HEK293 (cell line): ENCODE measurements around the gene LRRC59.
"Not testable (repeated sequence)": the region's sequence is repeated elsewhere in the genome, so short reads cannot be mapped to it uniquely, and the experiment has no call there.

ENCODE experiments used
- CTCF ChIA-PET: fragments of 350-600 bp; formaldehyde crosslinking; extraction: SDS; loops from one replicate; lab custom pipeline; 2021; ENCODE audit warnings: antibody characterized with exemption; lab: Yijun Ruan, JAX
- POLR2A ChIA-PET: fragments of 300-600 bp; formaldehyde crosslinking; extraction: SDS; loops from one replicate; lab custom pipeline; 2020; ENCODE audit warnings: antibody characterized with exemption, inconsistent platforms; lab: Yijun Ruan, JAX
- H3K27ac ChIP-seq: fragments of 200-500 bp; sonication (Bioruptor generic); 2 replicates; pipeline ENCODE4 v1.5.1; 2014; ENCODE audit warnings: low read depth, low read length, control low read depth, inconsistent platforms; ENCODE audit errors: extremely low read depth
- H3K36me3 ChIP-seq, 2 experiments: fragments of 200-500 bp in 1 of 2; sonication (Bioruptor generic) in 1 of 2; 1 replicate in 1 of 2; 2 replicates in 1 of 2; pipeline ENCODE4 v1.5.1; 2014 to 2017; ENCODE audit warnings: inconsistent platforms in 2 of 2, low read length in 2 of 2; ENCODE audit not compliant: control insufficient read depth in 2 of 2, insufficient read depth in 1 of 2
- H3K4me1 ChIP-seq: fragments of 200-500 bp; sonication (Bioruptor generic); 2 replicates; pipeline ENCODE4 v1.5.1; 2014; ENCODE audit warnings: mild to moderate bottlenecking, low read length, inconsistent platforms; ENCODE audit not compliant: control insufficient read depth, insufficient read depth
- H3K4me3 ChIP-seq: 2 replicates; pipeline ENCODE4 v1.5.1; 2011; ENCODE audit warnings: low read depth, mild to moderate bottlenecking, control low read depth, low read length, moderate library complexity
- H3K9me3 ChIP-seq: fragments of 200-500 bp; sonication (Bioruptor generic); 2 replicates; pipeline ENCODE4 v1.5.1; 2014; ENCODE audit warnings: low read depth, low read length, inconsistent platforms; ENCODE audit not compliant: control insufficient read depth, insufficient read depth
- BCL11B ChIP-seq: fragments of 450-650 bp; formaldehyde crosslinking; IDR thresholded peaks from 2 replicates; pipeline ENCODE4 v1.5.1; 2016; ENCODE audit warnings: low read depth, missing biosample characterization, missing genetic modification characterization
- EGR2 ChIP-seq: fragments of 450-650 bp; formaldehyde crosslinking; IDR thresholded peaks from 2 replicates; pipeline ENCODE4 v1.5.1; 2016; ENCODE audit warnings: low read depth, missing biosample characterization, missing genetic modification characterization
- KLF1 ChIP-seq: fragments of 450-650 bp; formaldehyde crosslinking; IDR thresholded peaks from 2 replicates; pipeline ENCODE4 v1.5.1; 2016; ENCODE audit warnings: missing biosample characterization, missing genetic modification characterization
- KLF9 ChIP-seq: fragments of 450-650 bp; formaldehyde crosslinking; IDR thresholded peaks from 2 replicates; pipeline ENCODE4 v1.5.1; 2016; ENCODE audit warnings: missing biosample characterization, missing genetic modification characterization, low read depth
- OSR2 ChIP-seq: fragments of 450-650 bp; formaldehyde crosslinking; IDR thresholded peaks from 2 replicates; pipeline ENCODE4 v1.5.1; 2016; ENCODE audit warnings: missing biosample characterization, missing genetic modification characterization
- PRDM1 ChIP-seq: fragments of 450-650 bp; formaldehyde crosslinking; IDR thresholded peaks from 2 replicates; pipeline ENCODE4; 2016; ENCODE audit warnings: missing biosample characterization, missing genetic modification characterization
- ZBTB44 ChIP-seq: fragments of 450-650 bp; IDR thresholded peaks from 2 replicates; pipeline ENCODE4 v1.5.1; 2018; ENCODE audit warnings: missing biosample characterization, mild to moderate bottlenecking, missing genetic modification characterization
- ZFP69B ChIP-seq: fragments of 450-650 bp; formaldehyde crosslinking; IDR thresholded peaks from 2 replicates; pipeline ENCODE4 v1.5.1; 2016; ENCODE audit warnings: missing biosample characterization, missing genetic modification characterization
- ZNF121 ChIP-seq: fragments of 450-650 bp; formaldehyde crosslinking; IDR thresholded peaks from 2 replicates; pipeline ENCODE4 v1.5.1; 2016; ENCODE audit warnings: missing biosample characterization, missing genetic modification characterization
- ZNF133 ChIP-seq: fragments of 450-650 bp; formaldehyde crosslinking; IDR thresholded peaks from 2 replicates; pipeline ENCODE4 v1.5.1; 2016; ENCODE audit warnings: missing biosample characterization, missing genetic modification characterization
- ZNF184 ChIP-seq: fragments of 450-650 bp; IDR thresholded peaks from 2 replicates; pipeline ENCODE4 v1.5.1; 2018; ENCODE audit warnings: missing biosample characterization, mild to moderate bottlenecking, missing genetic modification characterization
- ZNF341 ChIP-seq: fragments of 450-650 bp; formaldehyde crosslinking; IDR thresholded peaks from 2 replicates; pipeline ENCODE4; 2016; ENCODE audit warnings: low read depth, missing biosample characterization, missing genetic modification characterization
- ZNF354C ChIP-seq: fragments of 450-650 bp; formaldehyde crosslinking; IDR thresholded peaks from 2 replicates; pipeline ENCODE4 v1.5.1; 2016; ENCODE audit warnings: missing biosample characterization, missing genetic modification characterization, low read depth, borderline replicate concordance
- ZNF366 ChIP-seq: fragments of 450-650 bp; formaldehyde crosslinking; conservative IDR thresholded peaks from 2 replicates; pipeline ENCODE4 v1.5.1; 2016; ENCODE audit warnings: missing biosample characterization, missing genetic modification characterization
- ZNF585B ChIP-seq: fragments of 450-650 bp; formaldehyde crosslinking; IDR thresholded peaks from 2 replicates; pipeline ENCODE4 v1.5.1; 2016; ENCODE audit warnings: missing biosample characterization, missing genetic modification characterization
- ZNF600 ChIP-seq: fragments of 450-650 bp; formaldehyde crosslinking; IDR thresholded peaks from 2 replicates; pipeline ENCODE4 v1.5.1; 2016; ENCODE audit warnings: missing biosample characterization, missing genetic modification characterization
- ZNF830 ChIP-seq: fragments of 450-650 bp; IDR thresholded peaks from 2 replicates; pipeline ENCODE4 v1.5.0; 2018; ENCODE audit warnings: missing biosample characterization, missing genetic modification characterization, low read depth, mild to moderate bottlenecking, moderate library complexity

LRRC59 gene

GRCh38 chr17:50399591-50399990 lies 2.3 kb upstream of the LRRC59 start:
- not testable (repeated sequence) for H3K9me3 ChIP-seq, H3K4me1 ChIP-seq, H3K4me3 ChIP-seq, H3K27ac ChIP-seq
- peaks cover 10 to 11% of the 10 kb centered on the region in 2 experiments; a peak in 2 of 3 replicates for H3K36me3 ChIP-seq
- CTCF ChIA-PET: interaction anchor here (2.8 to 5.0 kb wide), 6 partner anchors 14 to 79 kb away, joined by 13 to 71 read pairs (median 54); partner anchors contain the start of genes ACSF2, EME1, MRPL27 and RSAD1
- POLR2A ChIA-PET: interaction anchor here (4.8 kb wide), 1 partner anchor 19 kb away, joined by 41 read pairs; no protein-coding TSS in a partner anchor

GRCh38 chr17:50398672-50399071 lies 1.3 kb upstream of the LRRC59 start:
- peaks cover 20% of the 10 kb centered on the region in 2 experiments for H3K36me3 ChIP-seq
- H3K4me3 ChIP-seq, H3K27ac ChIP-seq, H3K9me3 ChIP-seq, H3K4me1 ChIP-seq: not testable (repeated sequence)
- POLR2A ChIA-PET: interaction anchor here (1.3 to 4.8 kb wide), 3 partner anchors 18 to 80 kb away, joined by 3 to 41 read pairs (median 30); partner anchors contain the start of gene RSAD1
- CTCF ChIA-PET: interaction anchor here (0.6 to 5.0 kb wide), 15 partner anchors 8 to 103 kb away, joined by 4 to 71 read pairs (median 17); partner anchors contain the start of genes ACSF2, EME1, MRPL27 and RSAD1
- peak; percentile 63; the same call in 1 of the 2 replicates for TF ChIP-seq ZNF121 (tag by site-specific recombination)

- H3K4me1 ChIP-seq: peaks cover 9% of the 10 kb centered on the region
- TF ChIP-seq ZNF600: 0 out of 2 replicates have a peak, but pooled peaks have one; percentile 26
- no peak for TF ChIP-seq ZNF366 (tag by site-specific recombination)
- POLR2A ChIA-PET: interaction anchor here (0.5 to 4.8 kb wide), 26 partner anchors 8 to 468 kb away, joined by 3 to 41 read pairs (median 5); partner anchors contain the start of genes ACSF2, EME1, LUC7L3 and RSAD1
- H3K4me3 ChIP-seq: no peak overlapping the region; the same call in 1 of the 2 replicates
- H3K36me3 ChIP-seq: peaks cover 27 to 28% of the 10 kb centered on the region in 2 experiments
- H3K9me3 ChIP-seq: no peaks in the 10 kb centered on the region
- CTCF ChIA-PET: interaction anchor here (0.5 to 5.0 kb wide), 37 partner anchors 9 to 764 kb away, joined by 3 to 71 read pairs (median 7); partner anchors contain the start of genes ACSF2, EME1, MRPL27 and RSAD1
- no peak overlapping the region for H3K27ac ChIP-seq
These were observed 579 bp upstream of the LRRC59 start for GRCh38 chr17:50397919-50398285.

GRCh38 chr17:50396261-50397110 lies 837 bp downstream of the LRRC59 start:
- no peak for TF ChIP-seq BCL11B (tag by site-specific recombination)
- TF ChIP-seq KLF9 (tag by site-specific recombination): peak; percentile 37; the same call in 1 of the 2 replicates
- TF ChIP-seq PRDM1 (tag by site-specific recombination): peak; percentile 33; the same call in 1 of the 2 replicates
- peak; percentile 18; the same call in 1 of the 2 replicates for TF ChIP-seq KLF1 (tag by site-specific recombination)
- no peak for TF ChIP-seq ZBTB44
- peak; percentile 53 for TF ChIP-seq EGR2 (tag by site-specific recombination)
- TF ChIP-seq ZFP69B (tag by site-specific recombination): no peak
- TF ChIP-seq OSR2 (tag by site-specific recombination): no peak
- no peak for TF ChIP-seq ZNF585B
- TF ChIP-seq ZNF341 (tag by site-specific recombination): peak; percentile 91
- TF ChIP-seq ZNF354C (tag by site-specific recombination): no peak
- no peak for TF ChIP-seq ZNF184
- no peak for TF ChIP-seq ZNF133 (tag by site-specific recombination)
- no peak for TF ChIP-seq ZNF830 (tag by site-specific recombination)
- TF ChIP-seq, all 188 proteins: peak for 5
- H3K4me1 ChIP-seq: peaks cover 9% of the 10 kb centered on the region
- H3K4me3 ChIP-seq: peak overlapping the region; percentile 74
- CTCF ChIA-PET: interaction anchor here (0.6 to 5.0 kb wide), 39 partner anchors 10 to 308 kb away, joined by 3 to 71 read pairs (median 7); partner anchors contain the start of genes ACSF2, EME1, MRPL27 and RSAD1
- H3K9me3 ChIP-seq: no peaks in the 10 kb centered on the region
- peak overlapping the region; percentile 81 for H3K27ac ChIP-seq
- peaks cover 39 to 41% of the 10 kb centered on the region in 2 experiments for H3K36me3 ChIP-seq
- POLR2A ChIA-PET: interaction anchor here (0.6 to 4.8 kb wide), 25 partner anchors 8 to 470 kb away, joined by 3 to 41 read pairs (median 4); partner anchors contain the start of genes ACSF2, EME1, LUC7L3 and RSAD1
